GM10266 (cell line): ENCODE data around the gene PIK3C2G.

Source experiments
- DNase-seq: peaks from one replicate; pipeline ENCODE4 v3.0.0; 2012; ENCODE audit errors: extremely low spot score
- CTCF ChIP-seq: IDR thresholded peaks from 2 replicates; pipeline ENCODE4 v1.5.1; 2012; ENCODE audit warnings: mild to moderate bottlenecking, low read depth; ENCODE audit not compliant: control insufficient read depth, insufficient read depth; ENCODE audit errors: missing control alignments

The PIK3C2G gene

GRCh38 chr12:18382236-18382885 is 121.0 kb downstream of the PIK3C2G start:
- no peak for DNase-seq
- TF ChIP-seq CTCF: no peak

GRCh38 chr12:18383203-18383602 is 121.9 kb downstream of the PIK3C2G start:
- DNase-seq: no peak
- no peak for TF ChIP-seq CTCF

GRCh38 chr12:18387706-18388105 is 126.4 kb downstream of the PIK3C2G start:
- no peak for TF ChIP-seq CTCF
- DNase-seq: no peak

GRCh38 chr12:18389820-18390219 is 128.5 kb downstream of the PIK3C2G start:
- TF ChIP-seq CTCF: no peak
- DNase-seq: no peak

- no peak for DNase-seq
- no peak for TF ChIP-seq CTCF
These were observed 129.8 kb downstream of the PIK3C2G start for GRCh38 chr12:18391151-18391550.

- no peak for TF ChIP-seq CTCF
- DNase-seq: no peak
These were observed 133.4 kb downstream of the PIK3C2G start for GRCh38 chr12:18394742-18395141.

GRCh38 chr12:18400186-18400585 is 138.9 kb downstream of the PIK3C2G start:
- DNase-seq: no peak
- no peak for TF ChIP-seq CTCF
